G401 (cell line): Measurements from ENCODE around the gene SPIRE1. TPM values are rescaled to one million over a fixed set of nuclear protein-coding genes. Genes with fewer than 3 reads are reported as not detected.
A peak's percentile ranks its signal among the peaks of the same experiment; 100 is the strongest.

Source experiments
- DNase-seq: peaks from one replicate; pipeline ENCODE4 v3.0.0-alpha.2; 2015; ENCODE audit warnings: low spot score
- in situ Hi-C: cut with HindIII; loops from 2 replicates; pipeline ENCODE4 v1.10.0; 2016; ENCODE audit warnings: low sequenced_read_pairs, mixed read lengths
- total RNA-seq: library from RNA; depleted of rRNA; stranded (reverse); fragments of >200 nt; shearing (Covaris generic); gene quantifications from 2 replicates; pipeline ENCODE4 v1.2.3, GENCODE V29; 2014; rRNA removed

The SPIRE1 gene
- total RNA-seq = 32.9 and 35.0 TPM in 2 replicates

DNA sequence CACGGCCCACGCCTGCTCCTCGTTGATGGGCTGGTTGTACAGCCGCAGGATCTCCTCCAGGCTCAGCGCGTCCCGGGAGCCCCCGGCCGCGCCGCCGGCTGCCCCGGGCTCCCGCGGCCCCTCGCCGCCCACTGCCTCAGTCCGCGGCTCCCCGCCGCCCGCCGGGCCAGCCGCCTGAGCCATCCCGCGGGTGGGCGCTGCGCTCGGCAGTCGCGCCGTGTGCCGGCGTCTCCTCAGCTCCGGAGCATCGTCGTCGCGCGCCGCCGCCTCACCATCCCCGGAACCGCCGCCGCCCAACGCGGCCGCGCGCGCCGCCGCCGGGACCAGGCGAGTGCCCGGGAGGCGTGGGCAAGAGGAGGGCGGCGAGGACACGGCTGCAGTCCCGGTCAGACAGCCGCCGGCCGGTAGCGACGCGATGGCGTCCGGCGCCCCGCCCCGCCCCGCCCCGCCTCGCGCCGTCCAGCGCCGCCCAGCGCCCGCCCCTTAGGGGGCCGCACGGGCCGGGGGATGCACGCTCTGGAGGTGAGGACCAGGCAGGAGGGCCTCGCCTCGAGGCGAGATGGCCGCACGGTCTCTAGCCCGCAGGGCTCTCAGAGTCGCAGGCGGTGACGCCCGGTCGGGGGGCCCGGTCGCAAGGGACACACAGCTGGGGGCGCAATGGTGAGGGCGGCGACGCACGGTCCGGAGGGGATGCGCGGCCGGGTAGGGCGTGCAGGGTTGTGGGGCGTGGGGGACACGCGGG lies at the start of gene SPIRE1:
SPIRE1 (minus strand) TSS at position 424 of the 742 bp plus-strand sequence; CDS start at position 183, 241 bp downstream.
- in situ Hi-C loops = no loop called here
- peak; percentile 72 for DNase-seq

- in situ Hi-C loops = no loop called here
- peak; percentile 33 for DNase-seq
These were observed 45.8 kb upstream of the SPIRE1 start for GRCh38 chr18:12703664-12704063.

DNA sequence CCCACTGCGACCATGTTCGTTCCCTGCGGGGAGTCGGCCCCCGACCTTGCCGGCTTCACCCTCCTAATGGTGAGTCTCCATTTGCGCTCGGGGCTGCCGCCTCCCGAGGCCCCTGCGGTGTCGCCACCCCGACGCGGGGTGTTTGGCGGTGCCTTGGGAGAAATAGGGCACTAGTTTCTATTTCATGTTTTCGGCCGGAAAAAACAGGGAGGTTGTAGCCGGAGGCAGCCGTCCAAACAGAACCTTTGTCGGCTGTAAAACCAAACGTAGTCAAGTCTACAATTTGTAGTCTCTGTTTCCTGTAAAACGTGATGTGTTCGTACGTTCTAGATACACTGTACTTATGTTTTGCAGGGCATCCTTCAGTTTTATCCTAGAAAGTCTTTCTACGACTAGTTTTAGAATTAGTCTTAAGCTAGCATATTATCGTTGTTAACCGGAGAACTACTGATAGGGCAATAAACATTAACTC lies 45.2 kb upstream of the SPIRE1 start:
- DNase-seq = no peak
- in situ Hi-C loops = no loop called here

- peak; percentile 88 for DNase-seq
These were observed 44.6 kb upstream of the SPIRE1 start, which contains the start of the genes CEP76 and PSMG2 for GRCh38 chr18:12702221-12703095. Gene CEP76, minus strand, starts transcription at chr18:12702723. Its CDS starts 175 bp downstream, at chr18:12702548. Gene PSMG2, plus strand, starts transcription at chr18:12703042. Its CDS starts 66 bp downstream, at chr18:12703108.

GRCh38 chr18:12701161-12701560 lies 43.3 kb upstream of the SPIRE1 start:
- no peak for DNase-seq
- in situ Hi-C loops = no loop called here

More at GRCh38 chr18:12702221-12703095, 44.6 kb upstream of the SPIRE1 start, which contains the start of the genes CEP76 and PSMG2:
- in situ Hi-C loops = no loop called here

- DNase-seq = no peak
- in situ Hi-C loops = no loop called here
These were observed 41.8 kb upstream of the SPIRE1 start for GRCh38 chr18:12699747-12700146.

DNA sequence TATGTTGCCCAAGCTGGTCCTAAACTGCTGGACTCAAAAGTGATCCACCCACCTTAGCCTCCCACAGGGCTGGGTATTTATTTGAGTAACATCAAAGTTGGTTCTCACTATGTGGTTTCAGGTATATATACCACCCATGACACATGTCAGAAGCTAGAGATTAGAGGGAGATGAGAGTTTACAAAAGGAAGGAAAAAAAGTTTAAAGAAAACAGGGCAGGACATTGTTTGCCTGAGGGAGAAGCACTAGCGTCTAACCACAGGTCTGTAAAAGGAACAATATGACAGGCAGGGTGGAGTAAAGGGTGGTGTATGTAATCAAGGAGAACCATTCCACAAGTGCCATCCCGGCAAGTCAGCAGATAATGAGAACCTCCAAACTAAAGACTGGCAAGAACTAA lies 36.1 kb upstream of the SPIRE1 start:
- in situ Hi-C loops = no loop called here
- DNase-seq = no peak

DNA sequence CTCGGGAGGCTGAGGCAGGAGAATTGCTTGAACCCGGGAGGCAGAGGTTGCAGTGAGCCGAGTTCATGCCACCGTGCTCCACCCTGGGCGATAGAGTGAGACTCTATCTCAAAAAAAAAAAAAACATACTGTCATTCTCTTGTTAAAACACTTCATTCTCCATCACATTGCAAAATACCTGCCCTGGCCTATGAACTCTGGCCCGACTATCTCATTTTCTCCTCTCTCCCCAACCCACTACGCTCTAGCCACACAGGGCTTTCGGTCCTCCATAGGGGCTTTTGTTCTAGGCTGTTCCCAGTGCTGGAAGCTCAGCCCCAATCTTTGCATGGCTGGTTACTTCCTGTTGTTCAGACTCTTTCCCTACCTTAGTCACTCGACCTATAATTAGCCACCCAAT lies 34.3 kb upstream of the SPIRE1 start:
- no peak for DNase-seq
- in situ Hi-C loops = no loop called here

GRCh38 chr18:12689256-12689850 lies 31.4 kb upstream of the SPIRE1 start:
- in situ Hi-C loops = no loop called here

DNA sequence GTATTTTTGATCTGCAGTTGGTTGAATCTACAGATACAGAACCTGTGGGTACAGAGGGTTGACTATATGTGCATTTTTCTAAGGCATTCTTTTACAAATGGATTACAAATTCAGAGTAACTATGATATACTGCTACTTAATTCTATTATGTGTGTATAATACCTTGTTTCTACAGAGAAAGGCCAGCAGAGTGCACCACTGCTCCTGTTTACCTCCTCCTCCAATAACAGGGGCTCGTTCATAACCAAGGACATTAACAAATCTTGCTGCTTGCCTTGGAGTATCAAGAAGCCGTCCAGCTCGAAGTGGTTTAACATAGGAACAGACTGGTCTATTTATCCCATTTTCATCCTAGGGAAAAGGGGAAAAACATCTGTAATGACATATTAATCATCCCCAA lies 28.2 kb upstream of the SPIRE1 start:
- in situ Hi-C loops = no loop called here
- peak; percentile 7 for DNase-seq

More at GRCh38 chr18:12689256-12689850, 31.4 kb upstream of the SPIRE1 start:
- no peak for DNase-seq

GRCh38 chr18:12679183-12679786 lies 21.4 kb upstream of the SPIRE1 start:
- in situ Hi-C loops = no loop called here
- peak; percentile 18 for DNase-seq

GRCh38 chr18:12668041-12668440 lies 10.1 kb upstream of the SPIRE1 start:
- in situ Hi-C loops = no loop called here

DNA sequence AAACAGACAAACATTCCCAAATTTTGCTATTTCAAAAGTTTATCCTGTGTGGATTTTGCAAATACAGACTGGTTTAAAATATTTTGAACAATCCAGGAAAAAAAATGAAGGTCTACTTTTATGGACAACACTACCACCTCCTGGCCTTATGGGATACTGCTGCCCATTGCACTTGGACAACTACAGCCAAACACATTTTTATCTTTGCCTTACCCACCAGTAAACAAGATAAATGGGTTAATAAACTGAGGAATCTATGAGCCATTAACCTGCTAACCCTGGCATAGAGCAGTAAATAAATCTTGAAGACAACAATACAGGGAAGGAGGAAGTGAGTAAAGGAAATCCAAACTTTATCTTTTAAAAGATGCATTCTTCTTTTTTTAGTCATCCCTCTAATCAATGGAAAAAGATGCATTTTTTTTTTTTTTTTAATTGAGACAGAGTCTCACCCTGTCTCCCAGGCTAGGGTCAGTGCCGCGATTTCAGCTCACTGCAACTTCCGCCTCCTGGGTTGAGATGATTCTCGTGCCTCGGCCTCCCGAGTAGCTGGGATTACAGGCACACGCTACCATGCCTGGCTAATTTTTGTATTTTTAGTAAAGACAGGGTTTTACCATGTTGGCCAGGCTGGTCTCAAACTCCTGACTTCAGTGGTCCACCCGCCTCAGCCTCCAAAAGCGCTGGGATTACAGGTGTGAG lies 2.1 kb upstream of the SPIRE1 start:
- DNase-seq = peak; percentile 77
- in situ Hi-C loops = no loop called here

More at GRCh38 chr18:12668041-12668440, 10.1 kb upstream of the SPIRE1 start:
- DNase-seq = no peak

GRCh38 chr18:12658426-12659138 lies 675 bp upstream of the SPIRE1 start:
- peak; percentile 62 for DNase-seq
- in situ Hi-C loops = no loop called here

- peak; percentile 54 for DNase-seq
- in situ Hi-C loops = no loop called here
These were observed 796 bp downstream of the SPIRE1 start for GRCh38 chr18:12656938-12657683.

DNA sequence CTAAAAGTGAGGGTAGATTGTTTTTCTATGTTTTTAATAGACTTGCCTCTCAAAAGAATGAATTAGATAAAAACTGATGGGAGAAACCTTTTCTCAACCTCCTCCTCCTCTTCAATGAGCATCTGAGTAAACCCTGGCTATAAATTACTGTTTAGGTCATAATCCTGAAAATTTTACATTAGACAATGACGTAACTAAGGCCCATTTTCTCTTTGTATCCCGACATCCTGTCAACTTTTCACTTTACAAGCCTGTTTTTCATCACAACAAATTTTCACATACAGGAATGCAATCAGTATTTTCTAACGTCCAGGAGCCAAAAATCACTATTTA lies 1.3 kb downstream of the SPIRE1 start:
- in situ Hi-C loops = no loop called here
- DNase-seq = no peak

- in situ Hi-C loops = no loop called here
- DNase-seq = no peak
These were observed 2.9 kb downstream of the SPIRE1 start for GRCh38 chr18:12654971-12655370.
